ENCODE measurements around the gene SPATA31C1. TPM values are rescaled to one million over a fixed set of nuclear protein-coding genes. Genes with fewer than 3 reads are reported as not detected.

Gene SPATA31C1
- total RNA-seq, 1 experiment from 2014 or later = 0.15 TPM

DNA sequence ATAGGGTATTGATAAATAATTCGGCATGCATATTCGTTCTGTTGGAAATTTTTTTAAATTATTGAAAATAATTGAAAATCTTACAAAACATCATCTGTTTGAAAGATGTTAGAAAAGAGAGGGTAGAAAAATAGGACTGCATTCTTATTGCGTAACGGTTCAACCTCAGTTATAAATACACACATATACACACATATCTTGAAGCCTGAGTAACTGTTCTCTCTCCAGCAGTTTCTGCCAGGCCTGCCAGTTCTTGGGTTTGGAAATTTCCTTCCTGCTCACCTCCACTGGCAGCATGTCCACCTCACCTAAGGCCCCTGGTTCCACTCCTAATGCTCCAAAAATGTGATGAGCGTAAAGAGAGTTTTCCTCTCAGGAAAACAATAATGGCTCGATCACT lies 26.0 kb upstream of the SPATA31C1 start:
- H2BK120ac ChIP-seq (ENCODE audit: low read depth, low read length, poor library complexity, severe bottlenecking) = no peak overlapping the region
- Mint-ChIP-seq H3K9me3 (no peaks in the 10 kb centered on the region), H3K27me3 (ENCODE audit: low read depth) (no peaks in the 10 kb centered on the region), H3K4me1 (no peaks in the 10 kb centered on the region), H3K4me3 (no peak overlapping the region), H3K27ac (no peak overlapping the region), H3K36me3 (ENCODE audit: insufficient read depth in 1 of 3, low read depth in 3 of 3) (no peaks in the 10 kb centered on the region)
- H2BK12ac ChIP-seq (ENCODE audit: insufficient read length, low read depth, low read length) = no peak overlapping the region
- H2AFZ ChIP-seq (ENCODE audit: low read length) = no peak overlapping the region
- H3K4ac ChIP-seq (ENCODE audit: low read depth, low read length) = no peak overlapping the region
- H3K27me3 ChIP-seq (ENCODE audit: insufficient read depth, low read length) = no peaks in the 10 kb centered on the region
- DNase-seq = no peak
- no peak overlapping the region for H3K23ac ChIP-seq (ENCODE audit: insufficient read length, low read depth, low read length)
- H2BK20ac ChIP-seq (ENCODE audit: low read depth, low read length, poor library complexity, severe bottlenecking) = no peak overlapping the region
- H2BK5ac ChIP-seq (ENCODE audit: insufficient read length, low read length) = no peak overlapping the region
- no peak overlapping the region for H3K18ac ChIP-seq (ENCODE audit: insufficient read length, low read depth, low read length)
- no peak overlapping the region for H2BK15ac ChIP-seq (ENCODE audit: low read depth, low read length)
- no peaks in the 10 kb centered on the region for H3K9me3 ChIP-seq (ENCODE audit: control insufficient read depth, low read depth, low read length)
- TF ChIP-seq, protein P1, sequence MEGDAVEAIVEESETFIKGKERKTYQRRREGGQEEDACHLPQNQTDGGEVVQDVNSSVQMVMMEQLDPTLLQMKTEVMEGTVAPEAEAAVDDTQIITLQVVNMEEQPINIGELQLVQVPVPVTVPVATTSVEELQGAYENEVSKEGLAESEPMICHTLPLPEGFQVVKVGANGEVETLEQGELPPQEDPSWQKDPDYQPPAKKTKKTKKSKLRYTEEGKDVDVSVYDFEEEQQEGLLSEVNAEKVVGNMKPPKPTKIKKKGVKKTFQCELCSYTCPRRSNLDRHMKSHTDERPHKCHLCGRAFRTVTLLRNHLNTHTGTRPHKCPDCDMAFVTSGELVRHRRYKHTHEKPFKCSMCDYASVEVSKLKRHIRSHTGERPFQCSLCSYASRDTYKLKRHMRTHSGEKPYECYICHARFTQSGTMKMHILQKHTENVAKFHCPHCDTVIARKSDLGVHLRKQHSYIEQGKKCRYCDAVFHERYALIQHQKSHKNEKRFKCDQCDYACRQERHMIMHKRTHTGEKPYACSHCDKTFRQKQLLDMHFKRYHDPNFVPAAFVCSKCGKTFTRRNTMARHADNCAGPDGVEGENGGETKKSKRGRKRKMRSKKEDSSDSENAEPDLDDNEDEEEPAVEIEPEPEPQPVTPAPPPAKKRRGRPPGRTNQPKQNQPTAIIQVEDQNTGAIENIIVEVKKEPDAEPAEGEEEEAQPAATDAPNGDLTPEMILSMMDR (conservative IDR thresholded peaks at IDR 0.05) = no peak
- H3K56ac ChIP-seq (ENCODE audit: insufficient read length, low read depth, low read length) = no peak overlapping the region
- H4K5ac ChIP-seq (ENCODE audit: insufficient read length, low read depth, low read length) = no peak overlapping the region
- no peaks in the 10 kb centered on the region for H3K4me1 ChIP-seq (ENCODE audit: insufficient read depth, low read length)
- H3T11ph ChIP-seq (ENCODE audit: low read length) = no peak overlapping the region
- no peak overlapping the region for H3K14ac ChIP-seq (ENCODE audit: insufficient read depth, low read length)
- 100% methylated on average over 1 of the region's 6 CpGs for WGBS (ENCODE audit: extremely low coverage, insufficient read length, low lambda C conversion rate)
- no peak overlapping the region for H4K8ac ChIP-seq (replicated peaks; ENCODE audit: insufficient read length, low read depth, low read length)
- no peaks in the 10 kb centered on the region for H4K20me1 ChIP-seq (ENCODE audit: control insufficient read depth, insufficient read depth, insufficient read length)
- no peak overlapping the region for H3K9ac ChIP-seq (ENCODE audit: extremely low read depth, insufficient read length, low read length)
- no peak overlapping the region for H2AK5ac ChIP-seq (ENCODE audit: insufficient read length, low read length)
- no peak overlapping the region for H3K27ac ChIP-seq (ENCODE audit: insufficient read length, low read depth, low read length)
- H3K79me1 ChIP-seq (ENCODE audit: insufficient read depth, low read depth, low read length, poor library complexity, severe bottlenecking) = no peaks in the 10 kb centered on the region
- no peak overlapping the region for H4K91ac ChIP-seq (ENCODE audit: insufficient read length, low read depth, low read length)
- H3K4me2 ChIP-seq (ENCODE audit: insufficient read depth, insufficient read length, low read length) = no peak overlapping the region
- no peaks in the 10 kb centered on the region for H3K23me2 ChIP-seq (ENCODE audit: insufficient read length, low read depth, low read length, poor library complexity, severe bottlenecking)
- no peaks in the 10 kb centered on the region for H3K79me2 ChIP-seq (ENCODE audit: insufficient read depth, low read length)

All from H9 (cell line).